ENCODE data around the gene VENTX.

Gene VENTX

GRCh38 chr10:133198621-133199487, 38.8 kb upstream of the VENTX start:
- TF ChIP-seq ZFX (IDR thresholded peaks at IDR 0.05), result no peak
- TF ChIP-seq, protein P1, sequence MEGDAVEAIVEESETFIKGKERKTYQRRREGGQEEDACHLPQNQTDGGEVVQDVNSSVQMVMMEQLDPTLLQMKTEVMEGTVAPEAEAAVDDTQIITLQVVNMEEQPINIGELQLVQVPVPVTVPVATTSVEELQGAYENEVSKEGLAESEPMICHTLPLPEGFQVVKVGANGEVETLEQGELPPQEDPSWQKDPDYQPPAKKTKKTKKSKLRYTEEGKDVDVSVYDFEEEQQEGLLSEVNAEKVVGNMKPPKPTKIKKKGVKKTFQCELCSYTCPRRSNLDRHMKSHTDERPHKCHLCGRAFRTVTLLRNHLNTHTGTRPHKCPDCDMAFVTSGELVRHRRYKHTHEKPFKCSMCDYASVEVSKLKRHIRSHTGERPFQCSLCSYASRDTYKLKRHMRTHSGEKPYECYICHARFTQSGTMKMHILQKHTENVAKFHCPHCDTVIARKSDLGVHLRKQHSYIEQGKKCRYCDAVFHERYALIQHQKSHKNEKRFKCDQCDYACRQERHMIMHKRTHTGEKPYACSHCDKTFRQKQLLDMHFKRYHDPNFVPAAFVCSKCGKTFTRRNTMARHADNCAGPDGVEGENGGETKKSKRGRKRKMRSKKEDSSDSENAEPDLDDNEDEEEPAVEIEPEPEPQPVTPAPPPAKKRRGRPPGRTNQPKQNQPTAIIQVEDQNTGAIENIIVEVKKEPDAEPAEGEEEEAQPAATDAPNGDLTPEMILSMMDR (conservative IDR thresholded peaks at IDR 0.05), result no peak
- H3K27ac ChIP-seq, result no peak overlapping the region

DNA sequence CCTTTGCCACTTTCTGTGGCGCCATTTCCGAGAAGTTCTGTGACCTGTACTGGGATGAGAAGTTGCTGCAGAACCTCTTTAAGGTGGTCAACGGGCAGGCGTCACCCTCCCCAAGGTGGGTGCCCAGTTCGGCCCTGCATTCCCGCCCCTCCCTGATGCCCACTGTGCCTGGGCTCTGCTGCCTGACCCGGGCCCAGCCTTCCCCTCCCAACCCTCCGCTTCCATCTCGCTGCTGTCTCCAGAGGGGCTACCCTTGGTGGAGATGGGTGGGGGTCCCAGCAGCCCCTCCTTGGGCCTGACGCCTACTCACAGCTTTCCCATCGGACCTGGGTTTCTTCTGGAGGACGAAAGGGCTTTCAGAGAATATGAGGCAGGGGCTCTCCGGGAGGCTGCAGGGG, 38.2 kb upstream of the VENTX start:
- no peak overlapping the region for H3K27ac ChIP-seq

GRCh38 chr10:133199992-133200611, 37.6 kb upstream of the VENTX start:
- H3K27ac ChIP-seq, result no peak overlapping the region
- TF ChIP-seq, protein P1 (conservative IDR thresholded peaks at IDR 0.05), result no peak
- TF ChIP-seq ZFX (IDR thresholded peaks at IDR 0.05), result no peak

More for the DNA sequence above, 38.2 kb upstream of the VENTX start:
- no peak for TF ChIP-seq ZFX (IDR thresholded peaks at IDR 0.05)
- TF ChIP-seq, protein P1 (conservative IDR thresholded peaks at IDR 0.05), result no peak

- H3K27ac ChIP-seq, result no peak overlapping the region
- TF ChIP-seq ZFX (IDR thresholded peaks at IDR 0.05), result no peak
- TF ChIP-seq, protein P1 (conservative IDR thresholded peaks at IDR 0.05), result no peak
These were observed 37.0 kb upstream of the VENTX start for GRCh38 chr10:133200621-133201031.

- TF ChIP-seq, protein P1 (conservative IDR thresholded peaks at IDR 0.05), result no peak
- TF ChIP-seq ZFX (IDR thresholded peaks at IDR 0.05), result no peak
These were observed 36.3 kb upstream of the VENTX start for GRCh38 chr10:133201151-133201947.

DNA sequence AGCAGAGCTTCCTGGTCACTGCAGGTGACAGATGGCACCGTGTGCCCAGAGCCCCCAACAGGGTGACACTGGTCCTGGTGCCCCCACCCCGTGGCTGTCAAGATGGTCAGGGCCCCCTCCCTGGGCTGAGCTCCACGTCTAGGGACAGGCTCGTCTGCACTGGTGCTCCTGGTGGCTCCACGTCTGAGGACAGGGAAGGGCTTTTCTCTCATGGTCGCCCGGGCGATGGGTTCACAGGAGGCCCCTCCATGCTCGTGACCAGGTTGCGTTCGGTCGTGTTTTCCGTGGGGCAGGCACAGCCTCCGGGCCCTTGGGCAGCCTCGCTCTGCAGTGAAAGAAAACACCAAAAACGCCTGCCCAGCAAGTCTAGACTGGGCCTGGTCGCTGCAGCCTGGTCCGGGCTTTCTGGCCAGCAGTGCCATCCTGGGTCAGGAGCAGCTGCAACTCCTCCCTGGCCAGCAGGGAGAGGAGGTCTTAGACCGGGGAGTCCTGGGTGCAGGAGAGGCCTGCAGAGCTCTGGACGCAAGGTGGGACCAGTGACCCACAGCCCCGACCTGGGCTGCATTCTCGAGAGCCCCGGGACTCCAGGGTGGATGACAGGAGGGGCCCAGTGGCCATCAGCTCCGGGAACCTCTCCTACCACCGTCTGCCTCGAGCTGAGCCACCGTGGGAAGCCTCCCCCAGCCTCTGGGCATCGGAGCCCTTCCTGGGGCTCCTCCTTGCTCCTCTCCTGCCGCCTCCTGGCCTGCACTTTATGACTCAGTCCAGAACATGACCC, 35.5 kb upstream of the VENTX start:
- TF ChIP-seq, protein P1 (conservative IDR thresholded peaks at IDR 0.05), result no peak
- no peak for TF ChIP-seq ZFX (IDR thresholded peaks at IDR 0.05)
- H3K27ac ChIP-seq, result no peak overlapping the region

More at GRCh38 chr10:133201151-133201947, 36.3 kb upstream of the VENTX start:
- H3K27ac ChIP-seq, result no peak overlapping the region

All from C4-2B (cell line).